GM12878 (cell line): ENCODE results near the gene IFIT2. TPM values are rescaled to one million over a fixed set of nuclear protein-coding genes. Genes with fewer than 3 reads are reported as not detected.

Source experiments
- ATAC-seq: fragments of 200-7000 bp; cut with Tn5 transposase; 3 replicates; pipeline ENCODE4 v1.9.1; 2020; ENCODE audit warnings: mild to moderate bottlenecking, moderate library complexity
- BruUV-seq: library from RNA; stranded (reverse); fragments of 400-500 nt; replicated peaks from 2 replicates; lab custom pipeline; 2021; lab: Mats Ljungman, UMichigan
- CTCF ChIA-PET: fragments of 300-600 bp; sonication (Branson Sonifier 250); formaldehyde crosslinking; extraction: SDS; loops from one replicate; lab custom pipeline; 2021; ENCODE audit warnings: inconsistent platforms; lab: Yijun Ruan, JAX
- POLR2A ChIA-PET: fragments of 350-600 bp; formaldehyde crosslinking; extraction: SDS; loops from one replicate; lab custom pipeline; 2021; ENCODE audit warnings: inconsistent platforms; lab: Charles Lee
- RAD21 ChIA-PET: fragments of 300-600 bp; sonication (Branson Sonifier 250); formaldehyde crosslinking; loops from one replicate; lab custom pipeline; 2023; ENCODE audit warnings: antibody characterized with exemption; ENCODE audit not compliant: unreplicated experiment; lab: Charles Lee
- SMC1A ChIA-PET: fragments of 300-600 bp; sonication (Branson Sonifier 250); formaldehyde crosslinking; loops from one replicate; lab custom pipeline; 2023; ENCODE audit not compliant: unreplicated experiment, uncharacterized antibody; lab: Charles Lee
- DNase-seq: peaks from one replicate; pipeline ENCODE4 v3.0.0-alpha.2; 2011; ENCODE audit warnings: low read depth, low spot score
- FAIRE-seq: peaks from 3 replicates; lab custom pipeline; 2011; peaks lifted over from hg19 to GRCh38; lab: Jason Lieb, UNC
- H2AFZ ChIP-seq: 2 replicates; pipeline ENCODE4 v1.6.0; 2011; ENCODE audit warnings: low read depth, low read length, control low read depth; ENCODE audit not compliant: control insufficient read depth
- H3K27ac ChIP-seq: 2 replicates; pipeline ENCODE4 v1.5.1; 2011; ENCODE audit warnings: control low read depth; ENCODE audit not compliant: control insufficient read depth, insufficient read depth
- H3K27me3 ChIP-seq, 2 experiments: replicated peaks in 1 of 2; 2 replicates each; pipeline versions ENCODE4 v1.6.0 to v1.6.1; 2011; ENCODE audit warnings: low read length in 1 of 2; ENCODE audit not compliant: control insufficient read depth in 2 of 2, insufficient read depth in 2 of 2
- H3K36me3 ChIP-seq, 2 experiments: 2 replicates each; pipeline ENCODE4 v1.5.1; 2011; ENCODE audit warnings: low read length in 1 of 2; ENCODE audit not compliant: control insufficient read depth in 2 of 2, insufficient read depth in 2 of 2
- H3K4me1 ChIP-seq: 2 replicates; pipeline ENCODE4 v1.6.1; 2011; ENCODE audit warnings: mild to moderate bottlenecking, low read length, moderate library complexity, mixed read lengths; ENCODE audit not compliant: control insufficient read depth, insufficient read depth
- H3K4me2 ChIP-seq: 2 replicates; pipeline ENCODE4 v1.6.0; 2011; ENCODE audit warnings: control low read depth; ENCODE audit not compliant: control insufficient read depth, insufficient read depth
- H3K4me3 ChIP-seq: fragments of 200-600 bp; sonication (generic); 2 replicates; pipeline ENCODE4 v1.5.1; 2016
- H3K79me2 ChIP-seq: 2 replicates; pipeline ENCODE4 v1.6.0; 2011; ENCODE audit warnings: low read length; ENCODE audit not compliant: control insufficient read depth, insufficient read depth
- H3K9ac ChIP-seq: 2 replicates; pipeline ENCODE4 v1.8.0; 2011; ENCODE audit warnings: low read length, control low read depth, mixed read lengths; ENCODE audit not compliant: control insufficient read depth, insufficient read depth
- H3K9me3 ChIP-seq: replicated peaks from 3 replicates; pipeline ENCODE4 v1.5.1; 2011; ENCODE audit warnings: mild to moderate bottlenecking, low read length; ENCODE audit not compliant: control insufficient read depth, insufficient read depth
- H4K20me1 ChIP-seq: 2 replicates; pipeline ENCODE4 v1.6.0; 2011; ENCODE audit not compliant: control insufficient read depth, insufficient read depth
- BRCA1 ChIP-seq: IDR thresholded peaks from 2 replicates; pipeline ENCODE4 v1.6.1; 2011; ENCODE audit warnings: low read depth, low read length, improper control_type of control experiment
- CEBPB ChIP-seq, 2 experiments: fragments of 150-350 bp in 1 of 2; IDR thresholded peaks; 2 replicates each; pipeline ENCODE4 v1.6.1; 2012 to 2014; ENCODE audit warnings: low read depth in 2 of 2, low read length in 2 of 2, borderline replicate concordance in 1 of 2, inconsistent platforms in 1 of 2
- DPF2 ChIP-seq: fragments of 450-650 bp; IDR thresholded peaks from 2 replicates; pipeline ENCODE4 v1.6.1; 2017; ENCODE audit warnings: mild to moderate bottlenecking
- GATAD2B ChIP-seq: fragments of 450-650 bp; conservative IDR thresholded peaks from 2 replicates; pipeline ENCODE4 v1.6.1; 2017; ENCODE audit warnings: low read depth, mild to moderate bottlenecking, moderate library complexity
- MTA2 ChIP-seq: fragments of 450-650 bp; IDR thresholded peaks from 2 replicates; pipeline ENCODE4 v1.6.1; 2016; ENCODE audit warnings: low read depth, mild to moderate bottlenecking, moderate library complexity
- NFIC ChIP-seq: IDR thresholded peaks from 2 replicates; pipeline ENCODE4 v1.6.1; 2012; ENCODE audit warnings: low read depth, mild to moderate bottlenecking, inconsistent platforms, low read length, moderate library complexity
- NR2C1 ChIP-seq: fragments of 450-650 bp; IDR thresholded peaks from 2 replicates; pipeline ENCODE4 v1.6.1; 2017; ENCODE audit warnings: antibody characterized with exemption, mild to moderate bottlenecking, moderate library complexity
- PAX5 ChIP-seq: IDR thresholded peaks from 2 replicates; pipeline ENCODE4 v1.6.1; 2011; ENCODE audit warnings: low read depth, low read length, borderline replicate concordance
- POLR2AphosphoS2 ChIP-seq: IDR thresholded peaks from 2 replicates; pipeline ENCODE4 v1.6.1; 2011; ENCODE audit warnings: low read depth, mild to moderate bottlenecking, low read length, improper control_type of control experiment, moderate library complexity
- POLR2AphosphoS5 ChIP-seq: IDR thresholded peaks from 2 replicates; pipeline ENCODE4 v1.6.1; 2011; ENCODE audit warnings: mild to moderate bottlenecking, low read length, inconsistent platforms
- RCOR1 ChIP-seq: conservative IDR thresholded peaks from 2 replicates; pipeline ENCODE4 v1.6.1; 2012; ENCODE audit warnings: low read depth, low read length, improper control_type of control experiment
- SUPT20H ChIP-seq: IDR thresholded peaks from 2 replicates; pipeline ENCODE4 v1.6.1; 2011; ENCODE audit warnings: low read depth, mild to moderate bottlenecking, low read length, moderate library complexity, borderline replicate concordance; ENCODE audit not compliant: control insufficient read depth
- SUZ12 ChIP-seq: fragments of 200-600 bp; sonication (generic); IDR thresholded peaks from one replicate; pipeline ENCODE4 v1.6.1; 2018; ENCODE audit warnings: antibody characterized with exemption, mild to moderate bottlenecking; ENCODE audit not compliant: unreplicated experiment
- ZNF384 ChIP-seq: IDR thresholded peaks from 2 replicates; pipeline ENCODE4 v1.6.1; 2012; ENCODE audit warnings: low read depth, mild to moderate bottlenecking, low read length, improper control_type of control experiment, borderline replicate concordance
- ZSCAN29 ChIP-seq: fragments of 450-650 bp; IDR thresholded peaks from 2 replicates; pipeline ENCODE4 v1.6.1; 2017; ENCODE audit warnings: mild to moderate bottlenecking, moderate library complexity
- ZZZ3 ChIP-seq: IDR thresholded peaks from 2 replicates; pipeline ENCODE4 v1.6.1; 2011; ENCODE audit warnings: low read depth; ENCODE audit not compliant: control insufficient read depth, insufficient read length
- in situ Hi-C: fragments of 300-500 bp; cut with MboI; formaldehyde crosslinking; loops from 9 replicates; pipeline ENCODE4 v1.14.3; 2018; ENCODE audit warnings: mixed read lengths
- intact Hi-C: fragments of 100-400 bp; cut with micrococcal nuclease; formaldehyde crosslinking; loops from one replicate; pipeline ENCODE4 v1.14.2; 2022; ENCODE audit not compliant: unreplicated experiment
- polyA plus RNA-seq, 11 experiments: library from polyadenylated mRNA; depleted of rRNA in 4 of 11; unstranded in 6 of 11; stranded (reverse) in 5 of 11; fragments of >200 nt; fragmentation: Nextera tagmentation in 4 of 11; fragmentation: Illumina TruSeq in 1 of 11; extraction: Ambion mirVana in 4 of 11; extraction: Trizol in 1 of 11; gene quantifications; 1 replicate in 1 of 11; 2 replicates in 10 of 11; pipeline versions ENCODE4 v1.2.1 to v1.2.3, GENCODE V29; 2011 to 2016; ENCODE audit warnings: inconsistent platforms in 2 of 11, missing spikeins in 2 of 11, low read depth in 1 of 11
- total RNA-seq, 4 experiments: library from RNA; depleted of rRNA in 3 of 4; stranded (reverse); fragments of >200 nt in 3 of 4; fragmentation: Illumina TruSeq in 1 of 4; extraction: Trizol in 1 of 4; gene quantifications; 2 replicates each; pipeline versions ENCODE4 v1.2.1 to v1.2.3, GENCODE V29; 2013 to 2021
- TF ChIP-seq, protein P1 (sequence below): fragments of 450-650 bp; formaldehyde crosslinking; IDR thresholded peaks from 2 replicates; pipeline ENCODE4 v1.5.0; 2022; ENCODE audit warnings: mild to moderate bottlenecking, missing genetic modification characterization
- TF ChIP-seq, protein P2 (sequence below): fragments of 450-650 bp; formaldehyde crosslinking; IDR thresholded peaks from 2 replicates; pipeline ENCODE4 v1.4.0; 2020; ENCODE audit warnings: mild to moderate bottlenecking, moderate library complexity

IFIT2 gene
- total and polyA plus RNA-seq, 10 of the 15 experiments (the other 5 are each of a cell fraction or from before 2014, with no cell fraction given), result 5.2 to 14.8 (median 9.7) TPM

DNA sequence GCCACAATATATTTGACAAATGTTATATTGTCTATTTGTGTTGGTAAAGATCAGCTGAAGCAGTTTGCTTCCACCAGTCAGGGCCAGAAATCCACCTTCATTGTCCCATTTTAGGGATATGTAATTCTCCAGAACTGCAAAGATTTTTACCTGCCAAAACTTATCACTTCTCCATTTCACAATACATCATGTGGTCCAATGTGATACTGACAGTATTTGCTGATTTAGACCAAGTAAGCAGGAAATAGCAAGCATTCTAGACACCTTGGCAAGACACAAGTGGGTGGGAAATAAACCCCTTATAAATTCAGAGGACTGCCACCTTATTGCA, 31.7 kb upstream of the IFIT2 start:
- ChIA-PET RAD21 (interaction anchor here (1.3 kb wide), 1 partner anchor 18 kb away, joined by 3 read pairs; the partner anchor contains the start of gene LIPA), SMC1A (interaction anchor here (1.2 to 3.6 kb wide), 4 partner anchors 10 to 133 kb away, joined by 3 to 25 read pairs (median 3); no protein-coding TSS in a partner anchor), CTCF (interaction anchor here (1.5 to 3.1 kb wide), 2 partner anchors 99 to 119 kb away, joined by 6 to 15 read pairs; no protein-coding TSS in a partner anchor), POLR2A (no interaction called here)
- H3K9me3 ChIP-seq, result no peaks in the 10 kb centered on the region
- no peak overlapping the region for H3K4me3 ChIP-seq
- H3K27ac ChIP-seq, result no peak overlapping the region
- no peaks in the 10 kb centered on the region for H3K36me3 ChIP-seq
- no peak overlapping the region for H3K9ac ChIP-seq
- H4K20me1 ChIP-seq, result no peaks in the 10 kb centered on the region
- H2AFZ ChIP-seq, result no peak overlapping the region
- no peak for DNase-seq
- ATAC-seq, result no peak
- in situ Hi-C loops, result no loop called here
- BruUV-seq, result no TSS peak
- intact Hi-C loops, result no loop called here
- FAIRE-seq, result no peak
- H3K4me2 ChIP-seq, result no peak overlapping the region
- H3K79me2 ChIP-seq, result no peaks in the 10 kb centered on the region
- H3K27me3 ChIP-seq, result no peaks in the 10 kb centered on the region
- H3K4me1 ChIP-seq, result no peaks in the 10 kb centered on the region
- TF ChIP-seq, protein P1, sequence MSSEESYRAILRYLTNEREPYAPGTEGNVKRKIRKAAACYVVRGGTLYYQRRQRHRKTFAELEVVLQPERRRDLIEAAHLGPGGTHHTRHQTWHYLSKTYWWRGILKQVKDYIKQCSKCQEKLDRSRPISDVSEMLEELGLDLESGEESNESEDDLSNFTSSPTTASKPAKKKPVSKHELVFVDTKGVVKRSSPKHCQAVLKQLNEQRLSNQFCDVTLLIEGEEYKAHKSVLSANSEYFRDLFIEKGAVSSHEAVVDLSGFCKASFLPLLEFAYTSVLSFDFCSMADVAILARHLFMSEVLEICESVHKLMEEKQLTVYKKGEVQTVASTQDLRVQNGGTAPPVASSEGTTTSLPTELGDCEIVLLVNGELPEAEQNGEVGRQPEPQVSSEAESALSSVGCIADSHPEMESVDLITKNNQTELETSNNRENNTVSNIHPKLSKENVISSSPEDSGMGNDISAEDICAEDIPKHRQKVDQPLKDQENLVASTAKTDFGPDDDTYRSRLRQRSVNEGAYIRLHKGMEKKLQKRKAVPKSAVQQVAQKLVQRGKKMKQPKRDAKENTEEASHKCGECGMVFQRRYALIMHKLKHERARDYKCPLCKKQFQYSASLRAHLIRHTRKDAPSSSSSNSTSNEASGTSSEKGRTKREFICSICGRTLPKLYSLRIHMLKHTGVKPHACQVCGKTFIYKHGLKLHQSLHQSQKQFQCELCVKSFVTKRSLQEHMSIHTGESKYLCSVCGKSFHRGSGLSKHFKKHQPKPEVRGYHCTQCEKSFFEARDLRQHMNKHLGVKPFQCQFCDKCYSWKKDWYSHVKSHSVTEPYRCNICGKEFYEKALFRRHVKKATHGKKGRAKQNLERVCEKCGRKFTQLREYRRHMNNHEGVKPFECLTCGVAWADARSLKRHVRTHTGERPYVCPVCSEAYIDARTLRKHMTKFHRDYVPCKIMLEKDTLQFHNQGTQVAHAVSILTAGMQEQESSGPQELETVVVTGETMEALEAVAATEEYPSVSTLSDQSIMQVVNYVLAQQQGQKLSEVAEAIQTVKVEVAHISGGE (CRISPR knock-in tag), result no peak
- TF ChIP-seq NR2C1 (no peak), GATAD2B (no peak), CEBPB (IDR thresholded peaks at IDR 0.05; ENCODE audit: borderline replicate concordance in 1 of 2, low read depth in 2 of 2, low read length in 2 of 2) (no peak), MTA2 (no peak), ZZZ3 (no peak), POLR2AphosphoS2 (no peak), SUPT20H (no peak), ZNF384 (no peak), PAX5 (no peak), NFIC (no peak), BRCA1 (no peak), SUZ12 (no peak), RCOR1 (no peak), DPF2 (no peak), POLR2AphosphoS5 (no peak), ZSCAN29 (no peak)
- TF ChIP-seq, protein P2, sequence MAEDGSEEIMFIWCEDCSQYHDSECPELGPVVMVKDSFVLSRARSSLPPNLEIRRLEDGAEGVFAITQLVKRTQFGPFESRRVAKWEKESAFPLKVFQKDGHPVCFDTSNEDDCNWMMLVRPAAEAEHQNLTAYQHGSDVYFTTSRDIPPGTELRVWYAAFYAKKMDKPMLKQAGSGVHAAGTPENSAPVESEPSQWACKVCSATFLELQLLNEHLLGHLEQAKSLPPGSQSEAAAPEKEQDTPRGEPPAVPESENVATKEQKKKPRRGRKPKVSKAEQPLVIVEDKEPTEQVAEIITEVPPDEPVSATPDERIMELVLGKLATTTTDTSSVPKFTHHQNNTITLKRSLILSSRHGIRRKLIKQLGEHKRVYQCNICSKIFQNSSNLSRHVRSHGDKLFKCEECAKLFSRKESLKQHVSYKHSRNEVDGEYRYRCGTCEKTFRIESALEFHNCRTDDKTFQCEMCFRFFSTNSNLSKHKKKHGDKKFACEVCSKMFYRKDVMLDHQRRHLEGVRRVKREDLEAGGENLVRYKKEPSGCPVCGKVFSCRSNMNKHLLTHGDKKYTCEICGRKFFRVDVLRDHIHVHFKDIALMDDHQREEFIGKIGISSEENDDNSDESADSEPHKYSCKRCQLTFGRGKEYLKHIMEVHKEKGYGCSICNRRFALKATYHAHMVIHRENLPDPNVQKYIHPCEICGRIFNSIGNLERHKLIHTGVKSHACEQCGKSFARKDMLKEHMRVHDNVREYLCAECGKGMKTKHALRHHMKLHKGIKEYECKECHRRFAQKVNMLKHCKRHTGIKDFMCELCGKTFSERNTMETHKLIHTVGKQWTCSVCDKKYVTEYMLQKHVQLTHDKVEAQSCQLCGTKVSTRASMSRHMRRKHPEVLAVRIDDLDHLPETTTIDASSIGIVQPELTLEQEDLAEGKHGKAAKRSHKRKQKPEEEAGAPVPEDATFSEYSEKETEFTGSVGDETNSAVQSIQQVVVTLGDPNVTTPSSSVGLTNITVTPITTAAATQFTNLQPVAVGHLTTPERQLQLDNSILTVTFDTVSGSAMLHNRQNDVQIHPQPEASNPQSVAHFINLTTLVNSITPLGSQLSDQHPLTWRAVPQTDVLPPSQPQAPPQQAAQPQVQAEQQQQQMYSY, result no peak
